Measurements from ENCODE around the gene CDK5RAP2.

GRCh38 chr9:120366644-120367019 is 213.3 kb downstream of the CDK5RAP2 start:
- TF ChIP-seq CTCF (IDR thresholded peaks at IDR 0.05), result no peak
- TF ChIP-seq EP300 (IDR thresholded peaks at IDR 0.05), result no peak

Data from sigmoid colon (tissue), 4 donors.